GM12875 (cell line): ENCODE results near the gene SEMA6D.

ENCODE experiments used
- H3K4me3 ChIP-seq: one replicate; pipeline ENCODE4 v1.5.1; 2011; ENCODE audit warnings: low read depth, low read length, control low read depth
- TF ChIP-seq, protein P1 (sequence below): IDR thresholded peaks from 2 replicates; pipeline ENCODE4 v1.5.1; 2011; ENCODE audit warnings: low read depth, mild to moderate bottlenecking, control low read depth, inconsistent platforms, low read length, moderate library complexity, borderline replicate concordance; ENCODE audit not compliant: insufficient read depth

Gene SEMA6D

DNA sequence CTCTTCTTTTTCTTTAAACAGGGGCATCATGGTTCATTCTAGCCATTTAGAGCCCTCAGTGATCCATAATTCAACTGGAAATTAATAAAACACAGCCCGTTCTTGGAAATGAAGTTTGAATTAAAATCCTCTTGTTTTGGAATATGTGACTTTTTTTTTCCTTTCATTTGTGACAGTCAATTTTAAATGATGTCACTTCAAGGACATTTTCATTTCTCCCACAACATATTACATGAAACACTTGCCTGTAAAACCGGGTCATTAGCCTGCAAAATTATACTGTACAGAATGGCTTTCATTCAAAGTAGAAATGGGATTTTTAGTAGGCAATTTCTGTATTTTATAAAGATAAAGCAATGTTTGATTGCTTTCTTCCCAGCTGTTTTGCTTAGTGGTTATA lies 789 bp upstream of the SEMA6D start:
- H3K4me3 ChIP-seq = no peak overlapping the region
- TF ChIP-seq, protein P1, sequence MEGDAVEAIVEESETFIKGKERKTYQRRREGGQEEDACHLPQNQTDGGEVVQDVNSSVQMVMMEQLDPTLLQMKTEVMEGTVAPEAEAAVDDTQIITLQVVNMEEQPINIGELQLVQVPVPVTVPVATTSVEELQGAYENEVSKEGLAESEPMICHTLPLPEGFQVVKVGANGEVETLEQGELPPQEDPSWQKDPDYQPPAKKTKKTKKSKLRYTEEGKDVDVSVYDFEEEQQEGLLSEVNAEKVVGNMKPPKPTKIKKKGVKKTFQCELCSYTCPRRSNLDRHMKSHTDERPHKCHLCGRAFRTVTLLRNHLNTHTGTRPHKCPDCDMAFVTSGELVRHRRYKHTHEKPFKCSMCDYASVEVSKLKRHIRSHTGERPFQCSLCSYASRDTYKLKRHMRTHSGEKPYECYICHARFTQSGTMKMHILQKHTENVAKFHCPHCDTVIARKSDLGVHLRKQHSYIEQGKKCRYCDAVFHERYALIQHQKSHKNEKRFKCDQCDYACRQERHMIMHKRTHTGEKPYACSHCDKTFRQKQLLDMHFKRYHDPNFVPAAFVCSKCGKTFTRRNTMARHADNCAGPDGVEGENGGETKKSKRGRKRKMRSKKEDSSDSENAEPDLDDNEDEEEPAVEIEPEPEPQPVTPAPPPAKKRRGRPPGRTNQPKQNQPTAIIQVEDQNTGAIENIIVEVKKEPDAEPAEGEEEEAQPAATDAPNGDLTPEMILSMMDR = no peak

DNA sequence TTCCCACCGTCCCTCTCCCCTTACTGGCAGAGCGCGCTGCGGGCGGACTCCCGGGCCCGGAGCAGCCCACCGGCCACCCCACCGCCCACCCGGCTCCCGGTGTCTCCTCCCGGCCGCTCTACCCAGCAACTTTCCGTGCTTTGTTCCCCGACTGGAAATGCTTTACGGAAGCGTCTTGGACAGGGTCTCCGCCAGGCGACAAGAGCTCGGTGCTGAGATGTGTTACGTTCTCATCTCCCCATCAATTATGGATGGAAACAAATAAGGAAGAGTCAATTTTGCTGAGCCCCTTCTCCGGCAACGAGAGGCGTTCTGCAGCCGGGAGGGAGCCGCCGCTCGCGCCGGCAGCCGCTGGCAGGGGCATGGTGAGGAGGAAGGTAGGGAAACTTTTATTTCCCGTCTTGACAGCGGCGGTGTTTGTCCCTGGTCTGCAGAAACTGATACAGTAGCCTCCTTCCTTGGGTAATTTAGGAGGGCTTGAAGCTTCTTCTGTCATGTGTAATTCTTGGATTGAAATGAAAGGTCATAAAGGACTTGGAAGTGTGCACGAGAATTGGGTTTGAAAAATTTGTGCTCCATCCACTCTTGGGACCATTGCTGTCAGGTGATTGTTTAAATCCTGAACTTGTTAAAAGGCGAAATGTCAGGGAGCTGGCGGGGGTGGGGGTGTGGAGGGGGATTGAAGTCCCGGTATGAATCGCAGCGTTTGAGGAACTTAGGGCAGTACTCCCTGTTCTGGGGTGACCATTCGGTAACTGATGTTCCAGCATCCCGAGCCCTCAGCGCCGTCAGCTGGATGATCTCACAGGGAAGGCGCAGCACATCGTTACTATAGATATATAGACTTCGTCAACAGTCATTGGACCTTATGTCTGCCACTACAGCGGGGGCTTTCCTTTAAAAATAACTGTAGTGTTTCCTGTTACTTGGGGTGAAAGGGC lies 1.5 kb downstream of the SEMA6D start:
- TF ChIP-seq, protein P1 = no peak
- H3K4me3 ChIP-seq = no peak overlapping the region

GRCh38 chr15:47719730-47720129 lies 2.4 kb downstream of the SEMA6D start:
- no peak overlapping the region for H3K4me3 ChIP-seq
- TF ChIP-seq, protein P1 = no peak

- TF ChIP-seq, protein P1 = no peak
- H3K4me3 ChIP-seq = no peak overlapping the region
These were observed 3.2 kb downstream of the SEMA6D start for GRCh38 chr15:47720555-47720954.

DNA sequence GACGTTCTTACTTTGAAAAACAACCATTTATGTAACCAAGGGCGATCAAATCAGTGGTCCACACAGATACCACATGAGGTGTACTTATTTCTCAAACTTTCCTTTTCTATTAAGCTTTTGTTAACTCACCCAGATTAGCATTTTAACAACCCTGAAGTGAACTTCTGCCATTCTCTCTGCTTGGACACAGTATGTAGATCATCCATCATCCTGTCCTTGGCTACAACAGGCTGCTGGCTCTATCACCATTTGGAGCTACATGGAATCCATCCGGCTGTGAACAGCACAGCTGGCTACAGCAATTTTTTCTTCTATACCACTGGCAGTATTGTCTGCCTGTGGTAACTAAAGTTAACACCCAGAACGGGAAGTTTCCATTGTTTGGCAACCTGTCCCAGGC lies 4.4 kb downstream of the SEMA6D start:
- no peak overlapping the region for H3K4me3 ChIP-seq
- TF ChIP-seq, protein P1 = no peak

DNA sequence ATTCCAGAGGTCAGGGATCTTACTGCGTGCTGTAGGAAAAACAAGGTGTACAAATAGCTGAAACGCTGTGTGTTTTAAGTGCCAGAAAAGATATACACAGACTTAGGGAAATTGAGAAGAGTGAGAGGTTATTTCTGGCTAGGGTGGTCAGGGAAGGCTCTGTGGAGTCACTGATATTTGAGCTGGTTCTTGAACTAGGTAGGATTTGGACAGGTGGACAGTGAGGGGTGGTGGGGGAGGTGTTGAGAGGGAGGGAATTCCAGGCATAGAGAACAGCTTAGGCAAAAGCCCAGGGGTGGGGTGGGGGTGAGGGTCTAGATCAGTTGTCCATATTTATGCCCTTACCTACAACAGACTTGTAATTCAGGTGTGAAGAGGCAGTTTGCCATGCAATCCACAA lies 7.0 kb downstream of the SEMA6D start:
- TF ChIP-seq, protein P1 = no peak

DNA sequence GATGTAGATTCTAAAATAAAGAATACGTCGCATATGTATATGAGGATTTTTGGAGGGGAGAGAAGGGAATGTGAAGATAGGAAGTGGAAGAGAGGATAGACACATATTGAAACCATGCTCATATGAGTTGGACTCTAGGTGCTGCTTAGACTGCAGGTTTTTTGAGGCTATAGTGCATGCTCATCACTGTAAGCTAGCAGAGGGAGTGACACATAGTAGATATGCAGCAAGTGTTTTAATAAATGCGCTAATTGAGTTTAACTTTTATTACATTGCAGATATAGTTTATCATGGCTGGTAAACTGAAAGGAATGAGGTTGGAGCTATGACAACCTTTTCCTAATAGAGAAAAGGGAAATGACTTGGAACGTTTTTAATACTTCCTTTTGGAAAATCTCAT lies 7.7 kb downstream of the SEMA6D start:
- TF ChIP-seq, protein P1 = no peak
- no peak overlapping the region for H3K4me3 ChIP-seq

More for the DNA sequence above, 7.0 kb downstream of the SEMA6D start:
- H3K4me3 ChIP-seq = no peak overlapping the region
